Ishikawa (cell line): ENCODE measurements around the gene FGF14.

Source experiments
- CREB1 ChIP-seq: IDR thresholded peaks from 2 replicates; pipeline ENCODE4 v1.6.1; 2012; ENCODE audit warnings: low read depth
- EP300 ChIP-seq: IDR thresholded peaks from 2 replicates; pipeline ENCODE4 v1.6.1; 2012; ENCODE audit warnings: borderline replicate concordance
- TAF1 ChIP-seq: IDR thresholded peaks from 2 replicates; pipeline ENCODE4 v1.6.1; 2012; ENCODE audit warnings: low read depth, mild to moderate bottlenecking

- TF ChIP-seq EP300 = no peak
- TF ChIP-seq CREB1 = no peak
- TF ChIP-seq TAF1 = no peak
Observed at GRCh38 chr13:102376318-102376717, 25.5 kb downstream of the FGF14 start.
